ENCODE data around the gene EHBP1. TPM values are rescaled to one million over a fixed set of nuclear protein-coding genes. Genes with fewer than 3 reads are reported as not detected.
A peak's percentile ranks its signal among the peaks of the same experiment; 100 is the strongest.

The EHBP1 gene
- total RNA-seq, 1 experiment from 2014 or later: 32.1 TPM

GRCh38 chr2:62774555-62775366 lies 69.2 kb downstream of the EHBP1 start:
- POLR2A ChIA-PET (ENCODE audit: low non-redundant PET): no interaction called here

GRCh38 chr2:62775367-62775668 lies 69.8 kb downstream of the EHBP1 start:
- no peak for DNase-seq (ENCODE audit: low spot score)
- H3K27ac ChIP-seq (ENCODE audit: low read depth, low read length, poor library complexity, severe bottlenecking): no peak overlapping the region
- no peaks in the 10 kb centered on the region for H3K4me1 ChIP-seq (ENCODE audit: insufficient read depth, low read length, poor library complexity, severe bottlenecking)
- intact Hi-C loops (cut with micrococcal nuclease; ENCODE audit: unreplicated experiment): loop anchor here (1.0 to 10.0 kb wide), 2 partner anchors 318 to 851 kb away; no protein-coding TSS in a partner anchor
- BruUV-seq (replicated peaks): no TSS peak
- CTCF ChIA-PET: interaction anchor here (2.2 kb wide), 1 partner anchor 318 kb away, joined by 26 read pairs; no protein-coding TSS in a partner anchor
- H3K27me3 ChIP-seq (replicated peaks; ENCODE audit: insufficient read depth, low read depth, low read length, poor library complexity): no peaks in the 10 kb centered on the region
- no peak; the same call in 1 of the 2 replicates for TF ChIP-seq CTCF (conservative IDR thresholded peaks at IDR 0.05; ENCODE audit: low read depth, low read length)
- TF ChIP-seq EZH2 (IDR thresholded peaks at IDR 0.05; ENCODE audit: borderline replicate concordance, low read depth, low read length, poor library complexity, severe bottlenecking): no peak
- H3K4me3 ChIP-seq (ENCODE audit: low read depth, low read length, poor library complexity, severe bottlenecking): no peak overlapping the region
- no peaks in the 10 kb centered on the region for H3K36me3 ChIP-seq (ENCODE audit: insufficient read depth, low read length, poor library complexity, severe bottlenecking)
- POLR2A ChIA-PET (ENCODE audit: low non-redundant PET): no interaction called here
- H3K9me3 ChIP-seq (ENCODE audit: low read depth, low read length, poor library complexity, severe bottlenecking): no peaks in the 10 kb centered on the region

More at GRCh38 chr2:62774555-62775366, 69.2 kb downstream of the EHBP1 start:
- Histone ChIP-seq H3K27me3 (replicated peaks; ENCODE audit: insufficient read depth, low read depth, low read length, poor library complexity) (no peaks in the 10 kb centered on the region), H3K4me1 (ENCODE audit: insufficient read depth, low read length, poor library complexity, severe bottlenecking) (no peaks in the 10 kb centered on the region), H3K27ac (ENCODE audit: low read depth, low read length, poor library complexity, severe bottlenecking) (no peak overlapping the region), H3K36me3 (ENCODE audit: insufficient read depth, low read length, poor library complexity, severe bottlenecking) (no peaks in the 10 kb centered on the region), H3K9me3 (ENCODE audit: low read depth, low read length, poor library complexity, severe bottlenecking) (no peaks in the 10 kb centered on the region), H3K4me3 (ENCODE audit: low read depth, low read length, poor library complexity, severe bottlenecking) (no peak overlapping the region)
- intact Hi-C loops (cut with micrococcal nuclease; ENCODE audit: unreplicated experiment): loop anchor here (1.0 to 10.0 kb wide), 2 partner anchors 317 to 850 kb away; no protein-coding TSS in a partner anchor
- CTCF ChIA-PET: interaction anchor here (2.2 kb wide), 1 partner anchor 318 kb away, joined by 26 read pairs; no protein-coding TSS in a partner anchor
- BruUV-seq (replicated peaks): no TSS peak
- TF ChIP-seq CTCF (conservative IDR thresholded peaks at IDR 0.05; ENCODE audit: low read depth, low read length): peak; percentile 77
- TF ChIP-seq EZH2 (IDR thresholded peaks at IDR 0.05; ENCODE audit: borderline replicate concordance, low read depth, low read length, poor library complexity, severe bottlenecking): no peak
- DNase-seq (ENCODE audit: low spot score): peak; percentile 44

GRCh38 chr2:62783679-62784078 lies 78.2 kb downstream of the EHBP1 start:
- intact Hi-C loops (cut with micrococcal nuclease; ENCODE audit: unreplicated experiment): loop anchor here (10.0 kb wide), 1 partner anchor 641 kb away; no protein-coding TSS in a partner anchor
- peak; percentile 19 for DNase-seq (ENCODE audit: low spot score)
- no peaks in the 10 kb centered on the region for H3K36me3 ChIP-seq (ENCODE audit: insufficient read depth, low read length, poor library complexity, severe bottlenecking)
- ChIA-PET POLR2A (ENCODE audit: low non-redundant PET) (no interaction called here), CTCF (no interaction called here)
- no peaks in the 10 kb centered on the region for H3K4me1 ChIP-seq (ENCODE audit: insufficient read depth, low read length, poor library complexity, severe bottlenecking)
- no TSS peak for BruUV-seq (replicated peaks)
- H3K27me3 ChIP-seq (replicated peaks; ENCODE audit: insufficient read depth, low read depth, low read length, poor library complexity): no peaks in the 10 kb centered on the region
- H3K4me3 ChIP-seq (ENCODE audit: low read depth, low read length, poor library complexity, severe bottlenecking): no peak overlapping the region
- TF ChIP-seq CTCF (conservative IDR thresholded peaks at IDR 0.05; ENCODE audit: low read depth, low read length) (no peak), EZH2 (IDR thresholded peaks at IDR 0.05; ENCODE audit: borderline replicate concordance, low read depth, low read length, poor library complexity, severe bottlenecking) (no peak)
- H3K9me3 ChIP-seq (ENCODE audit: low read depth, low read length, poor library complexity, severe bottlenecking): no peaks in the 10 kb centered on the region
- no peak overlapping the region for H3K27ac ChIP-seq (ENCODE audit: low read depth, low read length, poor library complexity, severe bottlenecking)
